OCI-LY3 (cell line): ENCODE measurements around the gene RIN3.

Experiments
- EZH2phosphoT487 ChIP-seq: fragments of 200-600 bp; shearing (Covaris generic); IDR thresholded peaks from 2 replicates; pipeline ENCODE4 v1.6.1; 2018; ENCODE audit warnings: antibody characterized with exemption, mixed run types, low read depth
- TF ChIP-seq, protein P1 (sequence below): fragments of 200-600, 300-600 bp; sonication (generic); IDR thresholded peaks from 2 replicates; pipeline ENCODE4 v1.5.1; 2014; ENCODE audit warnings: antibody characterized with exemption, low read length, low read depth

DNA sequence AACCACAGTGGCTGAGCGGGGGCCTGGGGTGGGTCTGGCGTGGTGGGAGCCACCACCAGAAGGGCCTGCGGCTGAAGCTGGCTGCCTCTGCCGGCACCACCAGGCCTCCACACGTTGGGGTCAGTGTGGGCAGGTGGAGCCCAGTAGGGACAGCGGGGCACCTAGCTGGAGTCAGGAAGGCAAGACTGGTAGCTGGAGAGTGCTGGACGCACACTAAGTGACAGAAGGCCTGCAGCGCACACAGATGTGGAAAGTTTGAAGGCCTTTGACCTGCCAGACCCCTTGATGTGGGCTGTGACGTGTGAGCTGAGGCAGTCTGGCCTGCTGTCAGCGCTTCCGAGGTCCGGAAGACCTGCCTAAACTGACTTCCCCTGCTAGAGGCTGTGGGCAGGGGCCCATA lies 26.3 kb downstream of the RIN3 start:
- TF ChIP-seq, protein P1, sequence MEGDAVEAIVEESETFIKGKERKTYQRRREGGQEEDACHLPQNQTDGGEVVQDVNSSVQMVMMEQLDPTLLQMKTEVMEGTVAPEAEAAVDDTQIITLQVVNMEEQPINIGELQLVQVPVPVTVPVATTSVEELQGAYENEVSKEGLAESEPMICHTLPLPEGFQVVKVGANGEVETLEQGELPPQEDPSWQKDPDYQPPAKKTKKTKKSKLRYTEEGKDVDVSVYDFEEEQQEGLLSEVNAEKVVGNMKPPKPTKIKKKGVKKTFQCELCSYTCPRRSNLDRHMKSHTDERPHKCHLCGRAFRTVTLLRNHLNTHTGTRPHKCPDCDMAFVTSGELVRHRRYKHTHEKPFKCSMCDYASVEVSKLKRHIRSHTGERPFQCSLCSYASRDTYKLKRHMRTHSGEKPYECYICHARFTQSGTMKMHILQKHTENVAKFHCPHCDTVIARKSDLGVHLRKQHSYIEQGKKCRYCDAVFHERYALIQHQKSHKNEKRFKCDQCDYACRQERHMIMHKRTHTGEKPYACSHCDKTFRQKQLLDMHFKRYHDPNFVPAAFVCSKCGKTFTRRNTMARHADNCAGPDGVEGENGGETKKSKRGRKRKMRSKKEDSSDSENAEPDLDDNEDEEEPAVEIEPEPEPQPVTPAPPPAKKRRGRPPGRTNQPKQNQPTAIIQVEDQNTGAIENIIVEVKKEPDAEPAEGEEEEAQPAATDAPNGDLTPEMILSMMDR: no peak
- no peak for TF ChIP-seq EZH2phosphoT487
